Right lobe of liver (tissue), 6 donors: Measurements from ENCODE around the gene DPT. TPM values are rescaled to one million over a fixed set of nuclear protein-coding genes. Genes with fewer than 3 reads are reported as not detected.

Experiments used
- ATAC-seq, 4 donors: fragments of 200-7000 bp; cut with Tn5 transposase; one replicate each; pipeline ENCODE4 v1.9.1; 2020; ENCODE audit warnings: mild to moderate bottlenecking in 4 of 4, moderate library complexity in 4 of 4
- DNase-seq, 3 donors: peaks; one replicate each; pipeline ENCODE4 v3.0.0-alpha.2; 2020
- H3K27ac ChIP-seq, 3 donors: fragments of 200-600 bp; one replicate each; pipeline ENCODE4 v1.8.0; 2022
- H3K27me3 ChIP-seq, 2 donors: fragments of 200-600 bp; one replicate each; pipeline ENCODE4 v1.8.0; 2022
- H3K36me3 ChIP-seq, 4 donors: fragments of 200-600 bp; sonication (generic) in 1 of 4; one replicate each; pipeline versions ENCODE4 v1.5.1 to v1.8.0; 2017 to 2022; ENCODE audit warnings: control low read depth in 1 of 4
- H3K4me1 ChIP-seq, 4 donors: fragments of 200-600 bp; sonication (generic) in 1 of 4; one replicate each; pipeline versions ENCODE4 v1.5.1 to v1.8.0; 2017 to 2022; ENCODE audit warnings: control low read depth in 1 of 4
- H3K4me3 ChIP-seq, 3 donors: fragments of 200-600 bp; one replicate each; pipeline ENCODE4 v1.8.0; 2022
- H3K9me3 ChIP-seq, 4 donors: fragments of 200-600 bp; sonication (generic) in 1 of 4; one replicate each; pipeline versions ENCODE4 v1.5.1 to v1.8.0; 2017 to 2022; ENCODE audit warnings: control low read depth in 1 of 4
- CTCF ChIP-seq, 4 donors: fragments of 200-600 bp in 3 of 4; fragments of 450-650 bp in 1 of 4; IDR thresholded peaks; one replicate each; pipeline versions ENCODE4 v1.5.1 to v1.8.0; 2016 to 2022; ENCODE audit warnings: antibody characterized with exemption in 4 of 4, mild to moderate bottlenecking in 2 of 4
- POLR2A ChIP-seq: fragments of 450-650 bp; IDR thresholded peaks from one replicate; pipeline ENCODE4 v1.6.1; 2017; ENCODE audit warnings: antibody characterized with exemption, mild to moderate bottlenecking
- WGBS: methylation state at CpG from one replicate; pipeline ENCODE4 v1.1.6; 2018; ENCODE audit warnings: low coverage, low lambda C conversion rate; ENCODE audit not compliant: insufficient coverage; ENCODE audit errors: missing lambda C conversion rate; 5-methylcytosine and 5-hydroxymethylcytosine counted together
- intact Hi-C, 2 donors: fragments of 100-400 bp; cut with DNase I; formaldehyde crosslinking; loops; one replicate each; pipeline versions ENCODE4 v1.11.2 to v1.14.1; 2022
- total RNA-seq, 6 experiments: library from RNA; depleted of rRNA in 2 of 6; stranded (reverse); fragments of >200 nt in 2 of 6; fragmentation: NEBNext Ultra II Directional in 3 of 6; extraction: Animal tissue kit (Norgen Biotek cat#: 25700) in 3 of 6; gene quantifications; one replicate each; pipeline versions ENCODE4 v1.1.0 to v1.2.4, GENCODE V29; 2016 to 2023
- donor health status: DM: no; HTN: yes; CAD: no.
- donor health status: DM: no; HTN: no; CAD: no.
- donor health status: DM: no; HTN: no; CAD: no.
- donor health status: DM: no; HTN: yes; CAD: no.
- donor health status: DM: no; HTN: yes; CAD: no.

Gene DPT
- total RNA-seq, 6 experiments from 2014 or later = 0.88 to 3.0 (median 1.9) TPM

DNA sequence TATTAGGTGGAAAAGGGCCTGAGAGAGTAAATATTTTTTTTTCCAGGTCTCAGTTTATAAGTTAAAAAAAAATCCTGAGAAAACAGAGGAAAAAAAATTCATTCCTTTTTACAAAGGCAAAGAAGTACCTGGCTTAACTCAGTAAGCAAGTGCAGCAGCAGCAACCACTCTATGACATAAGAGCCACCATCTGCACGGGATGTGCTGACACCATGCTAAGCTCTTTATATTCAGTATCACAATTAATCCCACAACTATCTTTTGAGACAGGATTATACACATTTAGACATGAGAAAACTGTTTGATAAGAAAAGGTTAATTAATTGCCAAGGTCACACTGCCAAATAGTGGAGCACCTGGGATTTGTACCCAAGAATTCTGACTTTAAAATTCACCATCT is 13.4 kb upstream of the DPT start:
- Histone ChIP-seq H3K36me3 (no peaks in the 10 kb centered on the region), H3K27ac (no peak overlapping the region), H3K9me3 (no peaks in the 10 kb centered on the region), H3K4me3 (no peak overlapping the region), H3K4me1 (no peaks in the 10 kb centered on the region), H3K27me3 (no peaks in the 10 kb centered on the region)
- DNase-seq (no peak), ATAC-seq (no peak)
- no peak for TF ChIP-seq POLR2A
- no peak for TF ChIP-seq CTCF (IDR thresholded peaks at IDR 0.05)
- WGBS = 80% methylated on average over 1 of the region's 1 CpG
- intact Hi-C loops = no loop called here

DNA sequence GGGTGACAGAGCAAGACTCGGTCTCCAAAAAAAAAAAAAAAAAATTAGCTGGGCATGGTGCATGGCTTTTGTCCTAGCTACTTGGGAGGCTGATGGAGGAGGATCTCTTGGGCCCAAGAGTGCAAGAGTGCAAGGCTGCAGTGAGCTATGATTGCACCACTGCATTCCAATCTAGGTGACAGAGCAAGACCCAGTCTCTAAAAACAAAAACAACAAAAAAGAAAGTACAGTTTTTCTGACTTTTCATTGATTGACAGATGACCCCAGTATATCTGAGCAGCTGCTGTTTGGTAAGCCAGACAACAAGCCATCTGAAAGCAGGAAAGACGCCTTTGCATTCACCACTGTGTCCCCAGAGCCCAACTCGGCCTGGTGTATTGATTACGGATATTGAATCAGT is 10.9 kb upstream of the DPT start:
- no peak overlapping the region for H3K4me3 ChIP-seq
- 78% methylated on average over 4 of the region's 4 CpGs for WGBS
- no peaks in the 10 kb centered on the region for H3K9me3 ChIP-seq
- no peak for ATAC-seq
- intact Hi-C loops = no loop called here
- no peak for DNase-seq
- H3K4me1 ChIP-seq = no peaks in the 10 kb centered on the region
- TF ChIP-seq POLR2A (no peak), CTCF (IDR thresholded peaks at IDR 0.05) (no peak)
- no peaks in the 10 kb centered on the region for H3K36me3 ChIP-seq
- H3K27ac ChIP-seq = no peak overlapping the region
- H3K27me3 ChIP-seq = no peaks in the 10 kb centered on the region

DNA sequence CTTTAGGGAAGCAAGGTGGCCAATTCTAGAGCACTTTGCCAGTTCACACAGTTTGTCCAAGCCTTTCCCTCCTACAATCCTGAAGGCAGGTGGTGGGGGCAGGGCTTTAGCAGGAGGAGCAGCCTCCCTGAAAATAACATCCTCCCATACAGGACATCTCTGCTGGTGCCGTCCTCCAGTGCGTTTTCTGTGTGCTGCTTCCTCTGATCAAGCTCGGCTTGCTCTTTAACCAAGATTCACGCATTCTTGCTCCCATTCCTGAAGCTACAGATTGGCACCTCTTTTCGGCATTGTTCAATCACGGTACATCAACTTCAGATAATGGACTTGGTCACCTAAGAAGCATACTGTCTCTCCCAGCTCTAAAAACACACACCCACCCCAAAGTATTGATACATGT is 7.5 kb upstream of the DPT start:
- H3K36me3 ChIP-seq = no peaks in the 10 kb centered on the region
- WGBS = 86% methylated on average over 4 of the region's 6 CpGs
- no peak for TF ChIP-seq CTCF (IDR thresholded peaks at IDR 0.05)
- no peak for TF ChIP-seq POLR2A
- peaks cover 0 to 12% (median 0%) of the 10 kb centered on the region in 4 donors for H3K4me1 ChIP-seq
- H3K4me3 ChIP-seq = no peak overlapping the region
- H3K27ac ChIP-seq = no peak overlapping the region
- no peaks in the 10 kb centered on the region for H3K27me3 ChIP-seq
- intact Hi-C loops = no loop called here
- ATAC-seq = no peak
- no peaks in the 10 kb centered on the region for H3K9me3 ChIP-seq
- no peak for DNase-seq

GRCh38 chr1:168735974-168736373 is 7.0 kb upstream of the DPT start:
- intact Hi-C loops = no loop called here
- H3K4me1 ChIP-seq = peaks cover 0 to 12% (median 0%) of the 10 kb centered on the region in 4 donors
- TF ChIP-seq POLR2A (no peak), CTCF (IDR thresholded peaks at IDR 0.05) (no peak)

DNA sequence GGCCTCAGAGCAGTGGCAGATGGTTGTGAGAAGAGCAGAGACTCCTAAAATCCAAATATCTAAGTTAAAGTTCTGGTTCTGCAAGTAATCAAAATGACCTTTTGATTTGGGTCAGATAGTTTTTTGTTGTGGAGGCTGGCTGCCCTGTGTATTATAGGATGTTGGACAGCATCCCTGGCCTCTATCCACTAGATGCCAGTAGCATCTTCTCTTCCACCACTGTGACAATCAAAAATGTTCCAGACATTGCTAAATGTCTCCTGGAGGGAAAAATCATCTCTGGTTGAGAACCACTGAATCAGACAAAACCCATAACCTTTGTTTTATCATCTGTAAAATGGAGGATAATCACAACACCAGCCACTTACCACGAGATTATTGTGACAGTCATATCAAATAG is 5.9 kb upstream of the DPT start:
- TF ChIP-seq POLR2A = no peak
- peak; percentile 11 to 26 (median 21) for TF ChIP-seq CTCF (IDR thresholded peaks at IDR 0.05)
- ATAC-seq (peak; percentile 18 to 64 (median 52)), DNase-seq (no peak)
- 40% methylated on average over 1 of the region's 1 CpG for WGBS
- no peak overlapping the region for H3K27ac ChIP-seq
- H3K4me3 ChIP-seq = no peak overlapping the region
- no peaks in the 10 kb centered on the region for H3K9me3 ChIP-seq
- intact Hi-C loops = no loop called here
- no peaks in the 10 kb centered on the region for H3K27me3 ChIP-seq
- peaks cover 0 to 12% (median 0%) of the 10 kb centered on the region in 4 donors for H3K4me1 ChIP-seq
- H3K36me3 ChIP-seq = no peaks in the 10 kb centered on the region

More at GRCh38 chr1:168735974-168736373, 7.0 kb upstream of the DPT start:
- no peak for ATAC-seq
- no peak for DNase-seq
- H3K27ac ChIP-seq = no peak overlapping the region
- no peaks in the 10 kb centered on the region for H3K9me3 ChIP-seq
- H3K27me3 ChIP-seq = no peaks in the 10 kb centered on the region
- no peaks in the 10 kb centered on the region for H3K36me3 ChIP-seq
- WGBS = 76% methylated on average over 5 of the region's 5 CpGs
- no peak overlapping the region for H3K4me3 ChIP-seq
